Measurements from ENCODE around the gene TBCE.

TBCE gene

DNA sequence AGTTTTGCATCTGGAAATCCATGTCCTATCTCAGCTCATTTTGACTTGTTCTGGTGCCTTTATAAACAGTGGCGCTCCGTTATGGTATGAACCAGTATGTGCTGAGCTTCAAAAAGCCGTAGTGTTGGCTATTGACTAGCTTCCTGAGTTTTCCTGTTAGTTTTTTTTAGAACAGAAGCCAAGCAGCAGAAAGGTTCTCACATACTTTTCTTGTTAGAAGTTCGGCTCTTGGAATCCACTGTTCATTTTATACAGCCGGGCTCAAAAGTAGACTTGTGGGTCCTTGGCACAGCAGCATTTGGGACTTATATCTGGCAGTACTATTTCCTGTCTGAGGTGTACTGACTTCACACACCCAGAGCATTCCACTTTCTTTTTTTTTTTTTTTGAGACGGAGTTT, 63.8 kb downstream of the TBCE start:
- DNase-seq (ENCODE audit: low read depth) = no peak
- TF ChIP-seq, protein P1, sequence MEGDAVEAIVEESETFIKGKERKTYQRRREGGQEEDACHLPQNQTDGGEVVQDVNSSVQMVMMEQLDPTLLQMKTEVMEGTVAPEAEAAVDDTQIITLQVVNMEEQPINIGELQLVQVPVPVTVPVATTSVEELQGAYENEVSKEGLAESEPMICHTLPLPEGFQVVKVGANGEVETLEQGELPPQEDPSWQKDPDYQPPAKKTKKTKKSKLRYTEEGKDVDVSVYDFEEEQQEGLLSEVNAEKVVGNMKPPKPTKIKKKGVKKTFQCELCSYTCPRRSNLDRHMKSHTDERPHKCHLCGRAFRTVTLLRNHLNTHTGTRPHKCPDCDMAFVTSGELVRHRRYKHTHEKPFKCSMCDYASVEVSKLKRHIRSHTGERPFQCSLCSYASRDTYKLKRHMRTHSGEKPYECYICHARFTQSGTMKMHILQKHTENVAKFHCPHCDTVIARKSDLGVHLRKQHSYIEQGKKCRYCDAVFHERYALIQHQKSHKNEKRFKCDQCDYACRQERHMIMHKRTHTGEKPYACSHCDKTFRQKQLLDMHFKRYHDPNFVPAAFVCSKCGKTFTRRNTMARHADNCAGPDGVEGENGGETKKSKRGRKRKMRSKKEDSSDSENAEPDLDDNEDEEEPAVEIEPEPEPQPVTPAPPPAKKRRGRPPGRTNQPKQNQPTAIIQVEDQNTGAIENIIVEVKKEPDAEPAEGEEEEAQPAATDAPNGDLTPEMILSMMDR (IDR thresholded peaks at IDR 0.05; ENCODE audit: control insufficient read depth, extremely low read depth, insufficient read depth) = no peak
- H3K4me3 ChIP-seq (ENCODE audit: low read depth, low read length) = no peak overlapping the region

DNA sequence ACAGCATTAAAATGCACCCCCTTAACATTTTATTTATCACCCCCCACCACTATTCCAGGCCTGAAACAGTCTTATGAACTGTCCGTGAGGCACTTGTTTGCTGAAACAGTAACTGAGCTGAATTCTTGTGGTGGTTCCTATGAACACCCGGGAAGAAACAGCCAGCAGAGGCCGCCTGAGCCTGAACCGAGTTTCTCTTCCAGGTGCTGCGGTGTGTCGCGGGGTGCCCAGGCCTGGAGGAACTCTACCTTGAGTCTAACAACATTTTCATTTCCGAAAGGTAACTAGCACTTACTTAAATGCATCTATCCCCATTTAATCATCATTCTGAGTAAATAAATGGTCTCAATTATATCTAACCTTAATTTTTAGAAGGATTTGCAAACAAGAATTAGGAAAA, 66.8 kb downstream of the TBCE start:
- TF ChIP-seq, protein P1 (IDR thresholded peaks at IDR 0.05; ENCODE audit: control insufficient read depth, extremely low read depth, insufficient read depth) = no peak
- no peak overlapping the region for H3K4me3 ChIP-seq (ENCODE audit: low read depth, low read length)
- no peak for DNase-seq (ENCODE audit: low read depth)

DNA sequence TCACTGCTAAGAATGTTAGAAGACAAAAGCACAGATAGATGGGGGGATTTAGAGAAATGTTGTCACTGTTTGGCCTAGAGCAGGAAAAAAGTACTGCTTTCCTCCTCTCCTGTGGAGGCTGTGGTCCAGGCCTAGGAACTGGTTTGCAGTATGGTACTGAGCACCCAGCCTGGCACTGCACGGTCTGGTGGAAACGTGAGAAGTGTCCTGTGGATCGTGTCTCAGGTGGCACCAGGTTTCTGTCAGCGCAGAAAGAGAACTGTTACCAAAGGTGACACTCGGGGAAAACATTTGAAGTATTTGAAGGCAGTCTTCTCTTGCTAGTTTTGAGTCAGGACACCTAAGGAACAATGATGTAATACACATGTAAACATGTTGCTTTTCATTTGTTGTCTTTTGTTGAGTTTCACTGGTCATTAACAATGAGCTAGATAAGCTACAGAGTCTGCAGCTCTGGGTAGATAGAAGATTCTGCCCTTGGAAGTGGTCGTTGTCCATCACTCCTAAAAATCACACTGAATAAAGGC, 74.0 kb downstream of the TBCE start:
- DNase-seq (ENCODE audit: low read depth) = no peak
- TF ChIP-seq, protein P1 (IDR thresholded peaks at IDR 0.05; ENCODE audit: control insufficient read depth, extremely low read depth, insufficient read depth) = no peak
- H3K4me3 ChIP-seq (ENCODE audit: low read depth, low read length) = no peak overlapping the region

DNA sequence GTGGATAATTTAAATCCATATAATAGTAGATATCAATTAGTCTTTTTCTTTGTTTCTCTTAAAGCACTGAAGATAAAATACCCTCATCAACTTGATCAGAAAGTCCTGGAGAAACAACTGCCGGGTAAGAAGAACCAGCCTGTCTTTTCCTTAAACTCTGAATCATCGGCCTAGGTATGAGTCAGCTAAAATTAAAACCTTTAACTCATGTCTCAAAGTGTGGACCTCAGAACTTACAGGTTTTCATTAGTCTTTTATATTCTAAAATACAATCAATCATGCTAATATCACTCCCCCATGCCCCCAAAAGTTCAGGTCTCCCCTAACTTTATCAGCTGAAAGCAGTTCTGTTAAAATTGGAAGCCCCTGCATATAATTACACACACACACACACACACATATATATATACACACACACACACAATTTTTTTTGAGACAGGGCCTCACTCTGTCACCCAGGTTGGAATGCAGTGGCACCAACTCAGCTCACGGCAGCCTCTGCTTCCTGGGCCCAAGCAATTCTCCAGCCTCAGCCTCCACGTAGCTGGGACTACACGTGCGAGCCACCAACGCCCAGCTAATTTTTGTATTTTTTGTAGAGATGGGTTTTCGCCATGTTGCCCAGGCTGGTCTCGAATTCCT, 75.7 kb downstream of the TBCE start:
- TF ChIP-seq, protein P1 (IDR thresholded peaks at IDR 0.05; ENCODE audit: control insufficient read depth, extremely low read depth, insufficient read depth) = no peak
- DNase-seq (ENCODE audit: low read depth) = no peak
- H3K4me3 ChIP-seq (ENCODE audit: low read depth, low read length) = no peak overlapping the region

- DNase-seq (ENCODE audit: low read depth) = no peak
- H3K4me3 ChIP-seq (ENCODE audit: low read depth, low read length) = no peak overlapping the region
- TF ChIP-seq, protein P1 (IDR thresholded peaks at IDR 0.05; ENCODE audit: control insufficient read depth, extremely low read depth, insufficient read depth) = no peak
Measured at GRCh38 chr1:235448616-235449015, 81.4 kb downstream of the TBCE start.

DNA sequence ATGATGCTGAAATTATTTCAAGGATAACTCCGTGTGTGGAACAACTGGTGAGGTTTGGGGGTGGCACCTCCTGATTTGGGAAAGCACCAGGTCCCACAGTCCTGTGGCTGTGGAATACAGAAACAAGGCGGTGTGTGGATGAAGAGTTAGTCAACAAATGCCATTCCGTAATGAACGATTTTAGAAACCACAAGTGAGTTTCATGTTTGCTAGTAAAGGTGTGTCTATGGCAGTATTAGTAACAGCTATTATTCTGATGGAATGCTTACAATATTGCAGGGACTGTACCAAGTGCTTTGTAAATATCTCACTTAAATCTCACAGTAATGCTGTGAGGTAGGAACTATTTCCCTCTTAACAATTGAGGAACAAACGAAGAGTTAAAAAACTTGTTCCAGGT, 83.2 kb downstream of the TBCE start:
- H3K4me3 ChIP-seq (ENCODE audit: low read depth, low read length) = no peak overlapping the region
- DNase-seq (ENCODE audit: low read depth) = no peak
- TF ChIP-seq, protein P1 (IDR thresholded peaks at IDR 0.05; ENCODE audit: control insufficient read depth, extremely low read depth, insufficient read depth) = no peak
